ENCODE measurements around the gene DHRS4L2.
A peak's percentile ranks its signal among the peaks of the same experiment; 100 is the strongest.
"Not testable (repeated sequence)": the region's sequence is repeated elsewhere in the genome, so short reads cannot be mapped to it uniquely, and the experiment has no call there.

Gene DHRS4L2

DNA sequence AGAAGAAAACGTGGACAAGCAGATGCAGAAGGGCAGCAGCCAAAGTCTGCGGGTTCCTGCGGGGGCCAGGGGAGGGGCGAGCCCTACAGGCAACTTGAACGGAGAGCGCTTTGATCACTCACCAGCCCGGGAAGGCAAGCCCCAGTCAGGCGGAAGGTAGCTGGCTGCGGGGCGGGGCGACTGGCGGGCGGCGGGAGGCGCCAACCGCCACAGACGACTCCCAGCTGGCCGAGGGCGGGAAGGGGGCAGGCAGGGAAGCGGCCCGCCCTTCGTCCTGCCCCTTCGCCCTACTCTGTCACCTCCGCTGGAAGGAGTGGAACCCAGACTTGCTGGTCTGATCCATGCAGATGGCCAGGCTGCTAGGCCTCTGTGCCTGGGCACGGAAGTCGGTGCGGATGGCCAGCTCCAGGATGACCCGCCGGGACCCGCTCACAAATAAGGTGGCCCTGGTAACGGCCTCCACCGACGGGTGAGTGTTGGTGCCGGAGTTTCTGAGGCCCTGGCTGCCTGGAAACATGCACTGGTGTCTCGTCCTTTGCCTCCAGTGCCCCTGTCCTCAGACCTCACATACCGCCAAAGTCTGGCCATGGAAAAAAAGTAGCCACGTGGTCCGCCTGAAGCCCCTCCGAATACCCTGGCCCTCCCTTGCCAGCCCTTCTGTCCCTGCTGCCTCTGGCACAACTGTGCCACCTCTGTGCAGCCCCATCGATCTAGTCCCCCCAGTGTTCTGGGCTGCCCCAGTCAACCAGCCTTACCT, at the start of gene DHRS4L2:
Gene DHRS4L2, plus strand, starts transcription at position 323 of the 757 bp plus-strand sequence. Its CDS starts 19 bp downstream, at position 342.
- DNase-seq = peak; percentile 77

- DNase-seq = no peak
Observed at GRCh38 chr14:23939607-23940326, 49.0 kb upstream of the DHRS4L2 start.

GRCh38 chr14:23941230-23941629, 47.5 kb upstream of the DHRS4L2 start:
- no peak for DNase-seq

DNA sequence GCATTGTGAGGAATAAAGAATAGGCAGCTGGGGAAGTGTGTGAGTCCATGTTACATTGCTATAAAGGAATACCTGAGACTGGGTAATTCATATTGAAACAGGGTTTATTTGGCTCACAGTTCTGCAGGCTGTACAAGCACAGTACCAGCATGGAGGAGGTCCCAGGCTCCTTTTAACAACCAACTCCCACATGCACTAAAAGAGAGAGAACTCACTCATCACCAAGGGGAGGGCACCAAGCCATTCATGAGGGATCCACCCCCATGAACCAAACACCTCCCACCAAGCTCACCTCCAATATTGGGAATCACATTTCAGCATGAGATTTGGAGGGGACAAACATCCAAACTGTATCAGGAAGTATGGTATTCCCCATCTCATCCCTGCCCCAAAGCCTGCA, 47.1 kb upstream of the DHRS4L2 start:
- no peak for DNase-seq

GRCh38 chr14:23942587-23942986, 46.1 kb upstream of the DHRS4L2 start:
- no peak for DNase-seq

- DNase-seq = not testable (repeated sequence)
Observed at GRCh38 chr14:23949069-23949468, 39.7 kb upstream of the DHRS4L2 start.

DNA sequence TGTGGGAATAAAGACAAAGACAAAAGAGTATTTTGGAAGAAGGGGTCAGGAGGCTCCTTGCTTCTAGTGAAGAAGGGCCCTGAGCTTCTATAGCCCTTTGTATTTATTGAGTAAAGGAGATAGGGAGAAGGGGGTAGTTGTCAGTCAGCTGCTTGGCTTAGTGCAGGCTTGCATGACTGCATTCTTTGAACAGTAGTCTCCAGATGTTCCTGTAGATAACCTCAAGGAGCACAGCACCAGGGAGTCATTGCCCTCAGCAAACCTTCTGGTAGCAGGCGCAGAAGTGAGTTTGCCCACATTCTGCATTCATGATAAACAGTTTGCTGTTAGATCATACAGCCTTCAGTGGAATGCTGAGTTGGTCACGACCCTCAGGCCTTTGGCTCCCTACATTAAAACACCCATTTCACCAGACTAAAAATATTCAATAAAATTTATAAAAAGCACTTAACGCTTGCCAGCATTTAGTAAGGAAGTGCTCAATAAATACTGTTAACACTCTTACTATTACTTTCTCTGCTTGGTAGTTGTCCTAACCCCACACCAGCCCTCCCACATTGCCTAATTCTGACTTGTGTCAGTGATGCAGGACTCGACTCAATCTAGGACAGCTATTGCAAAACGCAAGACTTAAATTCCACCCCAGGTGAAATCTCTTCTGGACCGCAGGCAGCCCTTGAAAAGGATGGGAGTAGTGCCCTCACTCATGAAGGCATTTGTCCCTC, 38.2 kb upstream of the DHRS4L2 start:
- DNase-seq = no peak

- not testable (repeated sequence) for DNase-seq
Observed at GRCh38 chr14:23951136-23951466, 37.6 kb upstream of the DHRS4L2 start.

DNA sequence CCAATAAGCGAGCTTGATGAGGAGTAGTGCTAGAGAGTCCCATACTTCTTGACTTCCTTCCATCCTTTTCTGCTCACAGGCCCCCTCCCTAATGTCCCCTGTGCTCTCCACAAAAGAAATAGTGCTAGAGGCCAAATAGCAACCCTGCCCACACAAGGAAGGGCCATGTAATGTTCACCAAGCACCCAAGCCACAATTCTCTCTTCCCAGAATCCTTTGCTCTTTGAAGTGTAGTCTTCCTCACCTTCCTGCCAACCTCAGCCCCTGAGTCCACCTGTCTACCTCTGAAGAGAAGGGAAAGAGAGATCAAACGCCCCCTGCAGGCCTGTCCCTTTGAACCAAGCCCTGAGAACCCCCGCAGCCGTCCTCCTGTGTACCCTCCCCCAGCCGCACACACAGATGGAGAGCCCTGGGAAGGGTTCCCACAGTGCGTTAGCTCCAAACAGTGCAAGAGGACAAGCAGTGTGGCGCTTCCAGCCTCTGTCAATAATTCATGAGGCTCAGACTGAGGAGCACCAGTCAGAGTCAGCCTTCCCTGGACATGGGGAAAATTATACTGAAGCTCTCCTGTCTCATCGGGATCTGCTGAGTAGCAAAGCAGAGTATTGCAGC, 37.0 kb upstream of the DHRS4L2 start:
- DNase-seq = no peak

GRCh38 chr14:23953116-23953463, 35.6 kb upstream of the DHRS4L2 start:
- not testable (repeated sequence) for DNase-seq

GRCh38 chr14:23953464-23954278, 35.1 kb upstream of the DHRS4L2 start, which contains the start of gene DHRS4:
Gene DHRS4 (plus strand): TSS chr14:23953770. CDS start chr14:23953789, 19 bp downstream.
- DNase-seq = peak; percentile 75

- DNase-seq = not testable (repeated sequence)
Observed at GRCh38 chr14:23954279-23954614, 34.5 kb upstream of the DHRS4L2 start.

DNA sequence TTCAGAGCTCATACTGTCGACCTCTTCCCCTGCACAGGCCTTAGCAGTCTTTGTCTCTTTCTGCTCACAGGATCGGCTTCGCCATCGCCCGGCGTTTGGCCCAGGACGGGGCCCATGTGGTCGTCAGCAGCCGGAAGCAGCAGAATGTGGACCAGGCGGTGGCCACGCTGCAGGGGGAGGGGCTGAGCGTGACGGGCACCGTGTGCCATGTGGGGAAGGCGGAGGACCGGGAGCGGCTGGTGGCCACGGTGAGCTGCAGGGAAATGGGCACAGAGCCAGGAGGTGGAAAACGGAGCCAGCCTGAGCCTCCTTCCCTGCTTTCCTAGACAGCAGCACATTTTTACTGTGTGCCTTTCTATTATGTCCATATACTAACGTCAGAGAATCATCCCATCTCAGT, 33.8 kb upstream of the DHRS4L2 start:
- DNase-seq = not testable (repeated sequence)

DNA sequence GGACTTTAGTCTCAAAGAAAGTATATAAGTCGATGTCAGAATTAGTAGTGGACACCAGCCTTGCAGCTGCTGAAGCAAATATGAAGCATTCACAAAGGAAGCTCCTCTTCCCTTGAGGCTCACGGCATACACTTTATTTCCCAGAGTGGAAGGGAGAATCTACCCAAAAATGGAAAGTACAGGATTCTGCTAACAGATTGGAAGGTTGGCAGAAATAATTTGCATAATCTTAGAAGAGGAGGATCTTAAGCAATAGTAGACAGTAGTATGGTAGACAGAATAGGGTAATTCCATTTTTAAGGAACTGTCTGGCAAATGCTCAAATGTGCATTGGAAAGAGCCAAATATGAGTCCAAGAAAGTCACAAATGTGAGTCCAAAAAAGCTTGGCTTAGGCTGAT, 32.9 kb upstream of the DHRS4L2 start:
- DNase-seq = not testable (repeated sequence)

GRCh38 chr14:23957913-23958569, 30.7 kb upstream of the DHRS4L2 start:
- not testable (repeated sequence) for DNase-seq

DNA sequence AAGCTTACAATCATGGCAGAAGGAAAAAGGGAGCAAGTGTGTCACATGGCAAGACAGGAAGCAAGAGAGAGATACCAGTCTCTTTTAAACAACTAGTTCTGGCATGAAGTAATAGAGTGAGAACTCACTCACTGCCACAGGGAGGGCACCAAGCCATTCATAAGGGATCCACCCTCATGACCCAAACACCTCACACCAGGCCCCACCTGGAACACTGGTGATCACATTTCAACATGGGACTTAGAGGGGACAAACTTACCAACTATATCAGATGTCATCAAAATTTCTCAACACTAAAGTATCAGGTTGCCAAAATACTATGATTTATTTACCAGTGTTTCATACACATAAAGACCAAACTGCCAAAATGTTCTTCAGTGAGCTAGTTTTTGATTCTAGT, 27.8 kb upstream of the DHRS4L2 start:
- DNase-seq = not testable (repeated sequence)

GRCh38 chr14:23961704-23962103, 27.0 kb upstream of the DHRS4L2 start:
- not testable (repeated sequence) for DNase-seq

GRCh38 chr14:23969130-23969480, 19.6 kb upstream of the DHRS4L2 start:
- DNase-seq = not testable (repeated sequence)

- peak; percentile 29 for DNase-seq
Observed at GRCh38 chr14:23969481-23970282, 19.0 kb upstream of the DHRS4L2 start.

GRCh38 chr14:23970283-23970659, 18.5 kb upstream of the DHRS4L2 start:
- not testable (repeated sequence) for DNase-seq

DNA sequence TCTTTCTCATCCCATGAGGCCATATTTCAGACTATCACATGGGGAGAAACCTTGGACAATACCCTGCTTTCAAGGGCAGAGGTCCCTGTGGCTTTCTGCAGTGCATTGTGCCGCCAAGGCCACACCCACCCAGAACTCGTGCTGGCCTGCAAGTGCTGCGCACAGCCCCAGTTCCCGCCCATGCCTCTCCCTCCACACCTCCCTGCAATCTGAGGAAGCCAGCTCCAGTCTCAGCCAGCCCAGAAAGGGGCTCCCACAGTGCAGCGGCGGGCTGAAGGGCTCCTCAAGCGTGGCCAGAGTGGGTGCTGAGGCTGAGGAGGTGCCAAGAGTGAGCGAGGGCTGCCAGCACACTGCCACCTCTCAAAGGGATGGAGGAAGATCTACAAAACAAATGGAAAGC, 15.6 kb upstream of the DHRS4L2 start:
- not testable (repeated sequence) for DNase-seq
